ENCODE results near the gene HOXB5.

DNA sequence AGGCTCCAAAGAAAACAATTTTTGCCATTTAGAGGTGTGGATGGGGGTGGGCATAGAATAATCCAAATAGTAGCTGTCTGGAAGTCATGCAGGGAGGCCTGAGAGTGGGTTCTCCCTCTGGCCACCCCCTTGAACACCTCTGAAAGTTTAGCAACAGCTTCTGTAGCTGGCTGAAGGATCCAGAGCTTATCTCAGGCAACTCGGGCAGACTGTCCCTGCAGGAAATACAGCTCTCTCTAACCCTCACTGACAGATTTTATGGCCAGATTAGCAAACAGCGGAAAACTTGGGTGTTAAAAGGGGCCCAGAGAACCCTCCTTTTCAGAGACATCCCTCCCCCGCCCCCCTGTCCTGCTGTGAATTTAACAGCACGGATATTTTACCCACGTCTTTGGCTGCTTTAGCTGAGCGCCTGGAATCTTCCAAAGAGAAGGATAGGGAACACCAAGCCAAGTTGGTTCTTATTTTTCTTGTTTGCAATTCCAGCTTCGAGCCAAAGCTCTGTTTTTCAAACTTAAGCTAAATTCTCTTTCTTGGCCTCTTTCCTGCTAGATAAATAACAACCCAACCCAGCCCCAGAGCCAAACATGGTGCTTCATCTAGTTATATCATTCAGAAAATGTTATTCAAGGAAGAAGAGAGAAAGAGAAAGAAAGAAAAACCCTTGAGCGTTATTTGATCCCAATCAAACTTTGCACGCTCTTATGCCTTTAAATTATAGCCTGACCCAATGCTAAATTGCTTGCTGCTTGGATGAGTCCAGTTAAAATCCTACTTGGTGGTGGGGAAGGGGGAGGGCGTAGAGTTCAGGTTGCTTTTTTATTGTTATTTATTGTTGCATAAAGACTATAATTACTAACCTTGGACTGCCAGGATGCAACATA, 46.4 kb downstream of the HOXB5 start:
- TF ChIP-seq, protein P1, sequence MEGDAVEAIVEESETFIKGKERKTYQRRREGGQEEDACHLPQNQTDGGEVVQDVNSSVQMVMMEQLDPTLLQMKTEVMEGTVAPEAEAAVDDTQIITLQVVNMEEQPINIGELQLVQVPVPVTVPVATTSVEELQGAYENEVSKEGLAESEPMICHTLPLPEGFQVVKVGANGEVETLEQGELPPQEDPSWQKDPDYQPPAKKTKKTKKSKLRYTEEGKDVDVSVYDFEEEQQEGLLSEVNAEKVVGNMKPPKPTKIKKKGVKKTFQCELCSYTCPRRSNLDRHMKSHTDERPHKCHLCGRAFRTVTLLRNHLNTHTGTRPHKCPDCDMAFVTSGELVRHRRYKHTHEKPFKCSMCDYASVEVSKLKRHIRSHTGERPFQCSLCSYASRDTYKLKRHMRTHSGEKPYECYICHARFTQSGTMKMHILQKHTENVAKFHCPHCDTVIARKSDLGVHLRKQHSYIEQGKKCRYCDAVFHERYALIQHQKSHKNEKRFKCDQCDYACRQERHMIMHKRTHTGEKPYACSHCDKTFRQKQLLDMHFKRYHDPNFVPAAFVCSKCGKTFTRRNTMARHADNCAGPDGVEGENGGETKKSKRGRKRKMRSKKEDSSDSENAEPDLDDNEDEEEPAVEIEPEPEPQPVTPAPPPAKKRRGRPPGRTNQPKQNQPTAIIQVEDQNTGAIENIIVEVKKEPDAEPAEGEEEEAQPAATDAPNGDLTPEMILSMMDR (IDR thresholded peaks at IDR 0.05) = no peak
- TF ChIP-seq POLR2A (IDR thresholded peaks at IDR 0.05) (no peak), POLR2AphosphoS5 (IDR thresholded peaks at IDR 0.05) (no peak), EP300 (IDR thresholded peaks at IDR 0.05) (no peak)

All from upper lobe of left lung (tissue), 4 donors.